ENCODE measurements around the gene ARL5C. TPM values are rescaled to one million over a fixed set of nuclear protein-coding genes. Genes with fewer than 3 reads are reported as not detected.
A peak's percentile ranks its signal among the peaks of the same experiment; 100 is the strongest.

The ARL5C gene
- total RNA-seq, 1 donor from 2014 or later = not detected

DNA sequence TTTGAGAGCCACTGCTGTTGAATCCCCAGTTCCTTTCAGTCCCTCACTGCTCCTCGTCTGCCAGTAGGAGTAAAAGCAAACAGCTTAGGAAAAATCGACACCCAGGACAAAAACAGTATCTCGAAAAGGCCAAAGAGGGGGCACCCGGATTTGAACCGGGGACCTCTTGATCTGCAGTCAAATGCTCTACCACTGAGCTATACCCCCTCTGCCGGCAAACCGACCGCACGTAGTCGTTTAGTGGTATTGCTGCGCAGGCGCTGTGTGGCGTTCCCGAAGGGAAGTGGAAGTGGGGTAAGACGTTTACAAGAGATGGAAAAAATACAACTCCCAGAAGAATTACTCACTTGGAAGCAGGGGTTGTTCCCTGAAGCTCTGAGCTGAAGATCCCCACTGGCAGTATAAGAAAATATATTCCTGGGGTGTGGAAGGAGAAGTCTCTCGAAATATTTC, 12.3 kb downstream of the ARL5C start:
- H4K20me1 ChIP-seq (ENCODE audit: insufficient read depth, low read length) = no peaks in the 10 kb centered on the region
- peak; percentile 75 for DNase-seq (ENCODE audit: low read depth)
- peaks cover 14% of the 10 kb centered on the region for H3K4me1 ChIP-seq (ENCODE audit: insufficient read depth, low read length)
- Mint-ChIP-seq H3K27ac (ENCODE audit: unreplicated experiment) (peak overlapping the region; percentile 76), H3K9me3 (ENCODE audit: unreplicated experiment) (no peaks in the 10 kb centered on the region), H3K4me1 (ENCODE audit: low read depth, unreplicated experiment) (peaks cover 14% of the 10 kb centered on the region), H3K27me3 (ENCODE audit: low read depth, unreplicated experiment) (peaks cover 27% of the 10 kb centered on the region), H3K4me3 (ENCODE audit: unreplicated experiment) (peak overlapping the region; percentile 94), H3K36me3 (ENCODE audit: low read depth, unreplicated experiment) (no peaks in the 10 kb centered on the region)
- H3K79me2 ChIP-seq (ENCODE audit: insufficient read depth, low read length) = no peaks in the 10 kb centered on the region
- H3K9ac ChIP-seq (ENCODE audit: low read length) = peak overlapping the region; percentile 85
- no peaks in the 10 kb centered on the region for H3K36me3 ChIP-seq (ENCODE audit: insufficient read depth, low read length)
- TF ChIP-seq, protein P1, sequence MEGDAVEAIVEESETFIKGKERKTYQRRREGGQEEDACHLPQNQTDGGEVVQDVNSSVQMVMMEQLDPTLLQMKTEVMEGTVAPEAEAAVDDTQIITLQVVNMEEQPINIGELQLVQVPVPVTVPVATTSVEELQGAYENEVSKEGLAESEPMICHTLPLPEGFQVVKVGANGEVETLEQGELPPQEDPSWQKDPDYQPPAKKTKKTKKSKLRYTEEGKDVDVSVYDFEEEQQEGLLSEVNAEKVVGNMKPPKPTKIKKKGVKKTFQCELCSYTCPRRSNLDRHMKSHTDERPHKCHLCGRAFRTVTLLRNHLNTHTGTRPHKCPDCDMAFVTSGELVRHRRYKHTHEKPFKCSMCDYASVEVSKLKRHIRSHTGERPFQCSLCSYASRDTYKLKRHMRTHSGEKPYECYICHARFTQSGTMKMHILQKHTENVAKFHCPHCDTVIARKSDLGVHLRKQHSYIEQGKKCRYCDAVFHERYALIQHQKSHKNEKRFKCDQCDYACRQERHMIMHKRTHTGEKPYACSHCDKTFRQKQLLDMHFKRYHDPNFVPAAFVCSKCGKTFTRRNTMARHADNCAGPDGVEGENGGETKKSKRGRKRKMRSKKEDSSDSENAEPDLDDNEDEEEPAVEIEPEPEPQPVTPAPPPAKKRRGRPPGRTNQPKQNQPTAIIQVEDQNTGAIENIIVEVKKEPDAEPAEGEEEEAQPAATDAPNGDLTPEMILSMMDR (IDR thresholded peaks at IDR 0.05; ENCODE audit: insufficient read depth, low read depth, low read length) = no peak
- TF ChIP-seq EZH2 (IDR thresholded peaks at IDR 0.05; ENCODE audit: insufficient read depth, low read length) = no peak
- H3K4me2 ChIP-seq (ENCODE audit: low read length) = peak overlapping the region; percentile 96
- FAIRE-seq = no peak
- no peaks in the 10 kb centered on the region for H3K9me3 ChIP-seq (ENCODE audit: insufficient read depth, low read depth, low read length)
- peak overlapping the region; percentile 53 for H3K27ac ChIP-seq (ENCODE audit: low read depth, low read length)
- H3K27me3 ChIP-seq (ENCODE audit: insufficient read depth, low read length) = peaks cover 21% of the 10 kb centered on the region
- peak overlapping the region; percentile 79 for H3K4me3 ChIP-seq (ENCODE audit: insufficient read depth, low read depth, low read length)
- peak overlapping the region; percentile 84 for H2AFZ ChIP-seq (ENCODE audit: low read depth, low read length)

DNA sequence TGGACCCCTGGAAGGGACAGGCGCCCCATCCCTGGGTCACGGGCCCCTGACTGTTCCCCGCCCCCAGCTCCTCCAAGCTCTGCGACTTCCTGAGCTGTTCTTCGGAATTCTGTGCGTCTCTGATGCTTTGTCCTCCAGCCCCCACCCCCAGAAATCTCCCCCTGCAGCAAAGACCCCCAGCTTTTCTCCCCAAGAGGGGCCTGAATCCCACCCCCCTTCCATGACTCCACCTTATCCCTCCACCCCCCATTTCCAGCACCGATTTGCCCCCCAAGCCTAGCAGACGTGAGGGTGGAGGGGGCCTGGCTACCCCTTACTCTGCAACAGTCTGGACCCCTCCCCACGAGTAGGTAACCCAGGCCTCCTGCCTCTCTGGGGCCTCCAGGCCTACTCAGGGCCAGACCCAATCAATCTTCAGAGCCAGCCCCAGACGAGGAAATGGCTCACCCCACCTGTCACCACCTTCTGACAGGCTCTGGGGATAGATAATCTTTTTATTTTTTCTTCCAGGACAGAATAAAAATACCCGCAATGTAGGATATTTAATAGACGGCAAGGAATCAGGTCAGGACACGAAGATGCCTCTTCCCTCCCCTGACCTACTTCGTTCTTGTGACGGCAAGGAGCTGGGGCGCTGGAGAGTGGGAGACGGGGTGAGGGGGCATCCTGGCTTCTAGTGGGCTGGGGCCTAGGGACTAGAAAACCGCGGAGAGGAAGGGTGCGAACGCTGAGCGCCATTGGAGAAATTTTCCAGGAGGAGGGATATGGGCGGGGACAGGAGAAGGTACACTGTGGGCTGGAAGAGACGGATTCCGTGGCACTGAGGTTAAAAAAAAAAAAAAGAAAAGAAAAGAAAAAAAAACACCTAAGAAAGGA, 13.8 kb downstream of the ARL5C start:
- Histone ChIP-seq H3K9ac (ENCODE audit: low read length) (peak overlapping the region; percentile 2), H3K27ac (ENCODE audit: low read depth, low read length) (no peak overlapping the region), H3K79me2 (ENCODE audit: insufficient read depth, low read length) (no peaks in the 10 kb centered on the region), H3K36me3 (ENCODE audit: insufficient read depth, low read length) (no peaks in the 10 kb centered on the region), H3K4me1 (ENCODE audit: insufficient read depth, low read length) (peaks cover 14% of the 10 kb centered on the region), H2AFZ (ENCODE audit: low read depth, low read length) (peak overlapping the region; percentile 29), H3K9me3 (ENCODE audit: insufficient read depth, low read depth, low read length) (no peaks in the 10 kb centered on the region), H3K4me3 (ENCODE audit: insufficient read depth, low read depth, low read length) (peak overlapping the region; percentile 61), H4K20me1 (ENCODE audit: insufficient read depth, low read length) (no peaks in the 10 kb centered on the region), H3K27me3 (ENCODE audit: insufficient read depth, low read length) (peaks cover 21% of the 10 kb centered on the region), H3K4me2 (ENCODE audit: low read length) (peak overlapping the region; percentile 96)
- DNase-seq (ENCODE audit: low read depth) (no peak), FAIRE-seq (no peak)
- Mint-ChIP-seq H3K9me3 (ENCODE audit: unreplicated experiment) (no peaks in the 10 kb centered on the region), H3K36me3 (ENCODE audit: low read depth, unreplicated experiment) (no peaks in the 10 kb centered on the region), H3K4me3 (ENCODE audit: unreplicated experiment) (peak overlapping the region; percentile 94), H3K4me1 (ENCODE audit: low read depth, unreplicated experiment) (peaks cover 14% of the 10 kb centered on the region), H3K27ac (ENCODE audit: unreplicated experiment) (peak overlapping the region; percentile 82), H3K27me3 (ENCODE audit: low read depth, unreplicated experiment) (peaks cover 34% of the 10 kb centered on the region)
- TF ChIP-seq, protein P1 (IDR thresholded peaks at IDR 0.05; ENCODE audit: insufficient read depth, low read depth, low read length) = no peak
- no peak for TF ChIP-seq EZH2 (IDR thresholded peaks at IDR 0.05; ENCODE audit: insufficient read depth, low read length)
